LoVo (cell line): ENCODE data around the gene WDR44.
A peak's percentile ranks its signal among the peaks of the same experiment; 100 is the strongest.
"Not testable (repeated sequence)": the region's sequence is repeated elsewhere in the genome, so short reads cannot be mapped to it uniquely, and the experiment has no call there.

Experiments
- DNase-seq: peaks from one replicate; pipeline ENCODE4 v3.0.0-alpha.2; 2016; ENCODE audit warnings: low spot score

Gene WDR44

DNA sequence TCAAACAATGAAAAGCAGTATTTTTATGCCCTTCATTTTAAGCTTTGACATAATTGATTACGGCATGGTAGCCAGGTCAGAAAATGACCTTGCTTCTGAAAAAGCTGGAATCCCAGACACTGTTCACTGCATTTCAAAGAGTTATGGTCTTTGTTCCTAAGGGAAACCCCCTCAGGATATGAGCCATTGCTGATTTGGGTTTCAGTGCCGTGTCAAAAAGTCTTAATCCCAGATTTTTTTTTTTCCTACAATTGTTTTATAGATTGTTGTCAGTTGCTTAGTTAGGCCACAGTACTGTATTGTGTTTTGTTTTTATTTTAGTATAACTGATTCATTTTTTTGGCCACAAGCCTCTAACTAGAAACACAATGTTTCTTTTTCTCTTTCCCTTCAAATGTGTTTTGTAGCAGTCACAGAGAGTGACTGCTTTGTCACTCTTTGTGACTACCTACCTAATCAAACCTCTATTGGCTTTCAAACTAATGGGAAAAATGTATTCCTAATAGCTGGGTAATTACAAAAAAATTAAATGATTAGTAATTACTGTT is 10.3 kb downstream of the WDR44 start:
- DNase-seq, result no peak

DNA sequence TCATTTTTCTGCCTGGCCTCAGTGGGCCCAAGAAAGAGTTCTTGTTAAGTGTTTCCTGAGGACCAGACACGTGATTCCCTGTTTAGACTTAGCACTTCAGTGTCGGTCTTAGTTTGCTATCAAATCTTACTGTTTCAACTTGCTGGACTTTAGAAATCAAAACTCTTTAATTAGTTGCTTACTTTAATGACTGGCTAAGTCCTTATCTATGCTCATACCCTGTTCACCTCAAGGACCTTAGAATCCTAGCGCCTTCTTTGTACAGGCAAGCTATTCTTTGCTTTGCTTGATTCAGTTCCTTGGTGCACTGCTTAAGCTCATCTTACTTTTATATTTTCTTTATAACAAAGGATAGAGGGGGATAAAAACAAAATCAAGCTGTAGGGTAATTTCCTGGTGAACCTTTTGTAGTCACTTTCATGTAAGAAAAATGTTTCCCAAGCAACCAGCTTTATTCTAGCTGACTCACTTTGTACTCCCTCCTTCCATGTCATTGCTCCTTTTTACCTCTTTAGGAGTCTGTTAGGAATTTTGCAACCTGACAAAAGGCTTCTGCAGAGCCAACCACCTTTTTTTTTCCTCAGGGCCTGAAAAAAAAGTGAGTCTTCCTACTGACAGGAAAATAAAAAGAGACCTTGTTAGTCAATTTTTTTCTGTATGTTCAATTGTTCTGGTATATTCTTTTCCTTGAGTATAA is 14.7 kb downstream of the WDR44 start:
- DNase-seq, result no peak

DNA sequence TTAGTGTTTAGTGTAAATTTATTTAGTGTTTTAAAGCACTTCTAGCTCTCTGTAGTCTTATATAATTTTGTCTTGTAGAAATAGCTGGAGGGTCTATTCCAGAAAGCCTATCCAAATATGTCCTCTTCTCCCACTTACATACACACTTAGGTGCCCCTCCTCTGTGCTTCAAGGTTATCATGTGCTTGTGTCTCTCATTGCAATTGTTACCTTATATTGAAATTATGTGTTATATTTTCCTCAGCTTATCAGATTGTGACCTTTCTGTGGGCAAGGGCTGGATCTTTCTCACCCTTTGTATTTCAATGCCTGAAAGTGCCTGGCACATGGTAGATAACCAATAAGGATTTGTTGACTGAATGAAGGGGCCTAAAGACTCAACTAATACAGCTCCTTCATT is 18.4 kb downstream of the WDR44 start:
- no peak for DNase-seq

DNA sequence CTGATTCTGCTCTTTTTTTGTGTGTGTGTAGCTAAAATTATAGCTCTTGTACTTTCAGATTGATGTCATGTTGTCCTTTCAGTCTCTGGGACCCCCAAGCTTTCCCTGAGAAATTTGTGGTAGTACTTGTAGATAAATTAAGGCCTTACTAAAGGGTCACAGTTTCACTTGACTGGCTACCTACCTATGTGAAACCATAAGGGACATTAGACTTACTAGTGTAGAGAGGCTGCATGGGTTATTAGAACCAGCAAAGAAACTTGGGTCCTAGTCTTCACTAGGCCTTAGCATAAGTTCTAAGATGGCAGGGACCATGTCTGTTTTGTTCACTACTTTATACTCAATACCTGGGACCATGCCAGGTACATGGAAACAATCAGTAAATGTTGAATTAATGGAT is 21.4 kb downstream of the WDR44 start:
- no peak for DNase-seq

GRCh38 chrX:118368398-118368797 is 22.5 kb downstream of the WDR44 start:
- no peak for DNase-seq

- no peak for DNase-seq
These were observed 25.2 kb downstream of the WDR44 start for GRCh38 chrX:118370921-118371624.

DNA sequence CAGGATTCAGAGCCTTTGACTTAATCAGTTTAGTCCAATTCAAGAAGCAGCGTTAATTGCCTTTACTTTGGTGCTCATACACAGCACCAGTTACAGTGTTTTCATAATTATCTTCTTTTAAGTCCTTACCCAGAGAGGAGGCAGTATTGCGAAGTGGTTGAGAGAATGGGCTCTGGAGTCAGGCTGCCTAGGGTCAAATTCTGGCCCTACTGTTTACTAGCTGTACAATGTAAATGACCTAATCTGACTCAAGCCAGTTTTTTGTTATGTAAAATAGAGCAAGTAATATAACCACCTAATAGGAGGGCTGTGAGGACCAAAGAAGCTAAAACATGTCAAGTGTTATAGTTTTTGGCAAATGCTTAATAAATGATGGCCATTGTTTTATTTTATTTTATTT is 27.6 kb downstream of the WDR44 start:
- DNase-seq, result no peak

DNA sequence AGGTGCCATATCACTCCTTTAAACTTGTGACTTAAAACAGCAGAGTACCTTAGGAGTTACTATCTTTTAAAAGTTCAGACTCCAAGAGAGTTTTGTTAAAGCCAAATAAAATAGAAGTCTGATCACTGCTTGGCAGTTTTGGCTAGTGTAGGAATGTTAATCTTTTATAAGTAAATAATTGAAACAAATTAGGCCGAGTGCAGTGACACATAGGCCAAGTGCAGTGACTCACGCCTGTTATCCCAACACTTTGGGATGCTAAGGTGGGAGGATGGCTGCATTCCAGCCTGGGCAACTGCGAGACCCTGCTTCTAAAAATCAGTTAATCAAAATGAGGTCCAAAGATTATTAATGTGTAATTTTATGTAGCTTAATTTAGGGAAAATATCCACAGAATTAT is 37.2 kb downstream of the WDR44 start:
- no peak for DNase-seq

- DNase-seq, result no peak
These were observed 46.8 kb downstream of the WDR44 start for GRCh38 chrX:118392716-118393115.

GRCh38 chrX:118396113-118396512 is 50.2 kb downstream of the WDR44 start:
- DNase-seq, result no peak

- no peak for DNase-seq
These were observed 72.9 kb downstream of the WDR44 start for GRCh38 chrX:118418811-118419251.

GRCh38 chrX:118420462-118420861 is 74.6 kb downstream of the WDR44 start:
- DNase-seq, result no peak

DNA sequence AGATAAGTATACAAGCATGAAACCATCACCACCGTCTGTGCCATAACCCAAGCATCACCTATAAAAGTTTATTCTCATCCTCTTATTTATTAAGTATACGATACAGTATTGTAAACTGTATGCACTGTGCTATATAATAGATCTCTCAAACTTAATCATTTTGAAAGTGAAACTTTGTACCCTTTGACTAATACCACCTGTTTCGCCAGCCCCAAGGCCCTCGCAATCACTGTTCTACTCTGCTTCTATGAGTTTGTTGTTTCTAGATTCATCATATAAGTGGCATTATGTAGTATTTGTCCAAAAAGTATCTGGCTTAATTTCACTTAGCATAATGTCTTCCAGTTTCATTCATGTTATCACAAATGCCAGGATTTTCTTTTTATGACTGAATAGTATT is 77.7 kb downstream of the WDR44 start:
- no peak for DNase-seq

DNA sequence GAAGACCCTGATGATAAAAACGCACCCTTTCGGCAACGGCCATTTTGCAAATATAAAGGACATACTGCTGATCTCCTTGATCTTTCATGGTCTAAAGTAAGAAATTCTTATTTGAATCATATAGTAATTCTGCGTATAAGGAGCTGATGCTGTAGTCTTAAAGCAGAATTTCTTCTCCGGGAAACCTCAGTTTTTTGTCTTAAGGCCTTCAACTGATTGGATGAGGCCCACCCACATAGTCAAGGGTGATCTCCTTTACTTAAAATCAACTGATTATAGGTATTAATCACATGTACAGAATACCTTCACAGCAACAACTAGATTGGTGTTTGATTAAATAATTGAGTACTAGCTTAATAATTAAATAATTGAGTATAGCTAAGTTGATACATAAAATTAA is 86.9 kb downstream of the WDR44 start:
- no peak for DNase-seq

DNA sequence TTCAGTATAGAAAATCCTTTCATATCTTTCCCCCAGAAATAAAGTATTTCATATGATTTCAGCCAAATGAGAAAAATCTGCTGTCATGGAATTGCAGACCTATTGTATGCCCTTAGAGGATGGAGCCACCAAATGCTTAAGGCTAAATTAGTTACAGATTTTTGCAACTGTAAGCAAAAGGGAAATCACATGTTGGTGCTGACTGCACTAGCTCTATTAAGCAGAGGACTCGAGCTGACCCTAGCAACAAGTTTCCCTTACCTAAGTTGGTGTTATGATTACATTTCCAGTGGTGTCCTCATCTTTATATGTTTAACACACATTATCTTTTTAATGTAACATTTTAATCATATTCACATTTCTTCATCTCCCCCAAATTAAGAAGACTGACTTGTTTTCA is 91.4 kb downstream of the WDR44 start:
- DNase-seq, result no peak

DNA sequence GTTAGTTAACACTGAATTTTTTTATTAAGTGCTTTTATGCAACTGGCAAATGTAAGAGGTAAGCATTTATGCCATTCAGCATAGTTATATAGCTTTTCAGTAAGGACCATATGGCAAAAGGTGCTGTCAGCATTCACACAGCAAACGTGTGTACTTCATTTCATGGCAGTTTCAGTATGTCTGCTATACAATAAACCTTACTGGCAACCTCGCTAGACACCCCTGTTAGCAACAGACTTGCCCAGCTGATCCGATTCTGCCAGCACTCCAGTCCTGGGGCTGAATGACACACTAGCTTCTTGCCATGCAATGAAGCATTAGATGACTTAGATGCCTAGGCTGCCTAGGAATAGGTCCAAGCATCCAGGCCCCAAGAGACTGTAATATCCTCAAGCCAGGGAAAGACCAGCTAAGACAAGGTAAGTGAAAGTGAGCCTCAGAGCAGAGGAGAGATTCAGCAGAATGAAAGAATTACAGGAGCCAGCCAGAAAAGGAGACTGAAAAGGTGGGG is 102.4 kb downstream of the WDR44 start:
- DNase-seq, result no peak

- DNase-seq, result no peak
These were observed 109.1 kb downstream of the WDR44 start for GRCh38 chrX:118455013-118455412.

GRCh38 chrX:118459494-118459893 is 113.6 kb downstream of the WDR44 start:
- DNase-seq, result peak; percentile 2

GRCh38 chrX:118464501-118464900 is 118.6 kb downstream of the WDR44 start:
- no peak for DNase-seq

DNA sequence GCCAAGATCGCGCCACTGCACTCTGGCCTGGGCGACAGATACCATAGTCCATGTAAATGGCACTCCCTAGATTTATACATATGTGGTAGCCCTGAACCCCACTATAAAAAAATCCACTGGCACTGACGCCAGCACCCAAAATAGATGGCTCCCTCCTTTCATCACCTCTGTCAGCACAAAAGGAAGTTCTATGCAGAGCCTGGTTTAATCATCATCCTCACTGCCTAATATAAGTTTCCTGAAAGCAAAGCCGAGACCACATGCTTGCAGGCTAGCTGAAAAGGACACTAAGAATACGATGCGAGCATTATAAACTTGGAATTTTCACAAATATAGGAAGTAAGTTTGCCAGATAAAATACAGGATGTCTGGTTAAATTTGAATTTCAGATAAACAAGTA is 122.2 kb downstream of the WDR44 start:
- DNase-seq, result no peak

DNA sequence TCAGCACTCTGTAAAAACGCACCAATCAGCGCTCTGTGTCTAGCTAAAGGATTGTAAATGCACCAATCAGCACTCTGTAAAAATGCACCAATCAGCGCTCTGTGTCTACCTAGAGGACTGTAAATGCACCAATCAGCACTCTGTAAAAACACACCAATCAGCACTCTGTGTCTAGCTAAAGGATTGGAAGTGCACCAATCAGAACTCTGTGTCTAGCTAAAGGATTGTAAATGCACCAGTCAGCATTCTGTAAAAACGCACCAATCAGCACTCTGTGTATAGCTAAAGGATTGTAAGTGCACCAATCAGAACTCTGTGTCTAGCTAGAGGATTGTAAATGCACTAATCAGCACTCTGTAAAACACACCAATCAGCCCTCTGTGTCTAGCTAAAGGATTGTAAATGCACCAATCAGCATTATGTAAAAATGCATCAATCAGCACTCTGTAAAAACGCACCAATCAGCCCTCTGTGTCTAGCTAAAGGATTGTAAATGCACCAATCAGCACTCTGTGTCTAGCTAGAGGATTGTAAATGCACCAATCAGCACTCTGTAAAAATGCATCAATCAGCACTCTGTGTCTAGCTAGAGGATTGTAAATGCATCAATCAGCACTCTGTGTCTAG is 124.9 kb downstream of the WDR44 start:
- DNase-seq, result not testable (repeated sequence)

GRCh38 chrX:118474586-118474985 is 128.7 kb downstream of the WDR44 start:
- no peak for DNase-seq

GRCh38 chrX:118475903-118476302 is 130.0 kb downstream of the WDR44 start:
- DNase-seq, result no peak
